DND-41 (cell line): ENCODE measurements around the gene MARCHF10.

Experiments used
- ATAC-seq: fragments of 200-7000 bp; cut with Tn5 transposase; 3 replicates; pipeline ENCODE4 v1.9.1; 2021; ENCODE audit warnings: low read depth; ENCODE audit not compliant: insufficient read depth
- DNase-seq: peaks from one replicate; pipeline ENCODE4 v3.0.0-alpha.2; 2020
- H2AFZ ChIP-seq: 2 replicates; pipeline ENCODE4 v1.6.0; 2012; ENCODE audit warnings: low read depth, low read length
- H3K27ac ChIP-seq: 2 replicates; pipeline ENCODE4 v1.5.1; 2012; ENCODE audit warnings: low read length, inconsistent platforms
- H3K27me3 ChIP-seq: fragments of 200-600 bp; sonication (generic); 2 replicates; pipeline ENCODE4 v1.6.0; 2012; ENCODE audit warnings: low read length, mild to moderate bottlenecking, inconsistent platforms; ENCODE audit not compliant: insufficient read depth, poor library complexity
- H3K36me3 ChIP-seq: 2 replicates; pipeline ENCODE4 v1.5.1; 2012; ENCODE audit warnings: low read length, inconsistent platforms; ENCODE audit not compliant: insufficient read depth
- H3K4me1 ChIP-seq: 2 replicates; pipeline ENCODE4 v1.5.1; 2012; ENCODE audit warnings: mild to moderate bottlenecking, low read length; ENCODE audit not compliant: insufficient read depth
- H3K4me2 ChIP-seq: 2 replicates; pipeline ENCODE4 v1.6.0; 2012; ENCODE audit warnings: mild to moderate bottlenecking, moderate library complexity, low read length, inconsistent platforms; ENCODE audit not compliant: insufficient read depth
- H3K4me3 ChIP-seq, 2 experiments: fragments of 200-600 bp in 1 of 2; shearing (Covaris generic) in 1 of 2; 2 replicates each; pipeline ENCODE4 v1.5.1; 2012 to 2016; ENCODE audit warnings: inconsistent platforms in 2 of 2, low read length in 2 of 2, mild to moderate bottlenecking in 2 of 2, low read depth in 1 of 2, moderate library complexity in 1 of 2
- H3K79me2 ChIP-seq: 2 replicates; pipeline ENCODE4 v1.6.0; 2012; ENCODE audit warnings: low read length, inconsistent platforms; ENCODE audit not compliant: insufficient read depth
- H3K9ac ChIP-seq: 2 replicates; pipeline ENCODE4 v1.6.0; 2012; ENCODE audit warnings: low read depth, mild to moderate bottlenecking, inconsistent platforms, low read length, moderate library complexity
- H3K9me3 ChIP-seq: 2 replicates; pipeline ENCODE4 v1.5.1; 2012; ENCODE audit warnings: low read length, moderate library complexity, mild to moderate bottlenecking, inconsistent platforms; ENCODE audit not compliant: insufficient read depth, severe bottlenecking
- H4K20me1 ChIP-seq: 2 replicates; pipeline ENCODE4 v1.6.0; 2012; ENCODE audit warnings: low read length; ENCODE audit not compliant: insufficient read depth
- CTCF ChIP-seq: IDR thresholded peaks from 2 replicates; pipeline ENCODE4 v1.5.1; 2012; ENCODE audit warnings: borderline replicate concordance, low read length, moderate library complexity, mild to moderate bottlenecking; ENCODE audit not compliant: poor library complexity, severe bottlenecking; ENCODE audit errors: extremely low read depth
- EZH2 ChIP-seq: IDR thresholded peaks from 3 replicates; pipeline ENCODE4 v1.6.1; 2012; ENCODE audit warnings: borderline replicate concordance, low read depth, mild to moderate bottlenecking, moderate library complexity, low read length, inconsistent platforms; ENCODE audit not compliant: severe bottlenecking

Gene MARCHF10

GRCh38 chr17:62717889-62718288 is 90.2 kb downstream of the MARCHF10 start:
- no peak for ATAC-seq
- Histone ChIP-seq H3K27me3 (peaks cover 24% of the 10 kb centered on the region), H3K79me2 (no peaks in the 10 kb centered on the region), H4K20me1 (no peaks in the 10 kb centered on the region), H3K4me1 (no peaks in the 10 kb centered on the region), H3K4me3 (no peak overlapping the region), H3K4me2 (no peak overlapping the region), H2AFZ (no peak overlapping the region), H3K36me3 (no peaks in the 10 kb centered on the region), H3K27ac (no peak overlapping the region), H3K9ac (no peak overlapping the region), H3K9me3 (no peaks in the 10 kb centered on the region)
- TF ChIP-seq EZH2 (no peak), CTCF (no peak)
- no peak for DNase-seq

GRCh38 chr17:62717589-62717855 is 90.6 kb downstream of the MARCHF10 start:
- Histone ChIP-seq H3K4me2 (no peak overlapping the region), H3K9ac (no peak overlapping the region), H4K20me1 (no peaks in the 10 kb centered on the region), H3K36me3 (no peaks in the 10 kb centered on the region), H3K4me3 (no peak overlapping the region), H3K4me1 (no peaks in the 10 kb centered on the region), H3K79me2 (no peaks in the 10 kb centered on the region), H3K9me3 (no peaks in the 10 kb centered on the region), H3K27ac (no peak overlapping the region), H2AFZ (no peak overlapping the region), H3K27me3 (peaks cover 21% of the 10 kb centered on the region)
- ATAC-seq (no peak), DNase-seq (no peak)
- TF ChIP-seq CTCF: no peak
- no peak for TF ChIP-seq EZH2

- no peak overlapping the region for H3K9ac ChIP-seq
- no peak overlapping the region for H2AFZ ChIP-seq
- TF ChIP-seq CTCF (no peak), EZH2 (no peak)
- H3K4me2 ChIP-seq: no peak overlapping the region
- no peaks in the 10 kb centered on the region for H3K79me2 ChIP-seq
- ATAC-seq (no peak), DNase-seq (no peak)
- no peak overlapping the region for H3K4me3 ChIP-seq
- H4K20me1 ChIP-seq: no peaks in the 10 kb centered on the region
- no peak overlapping the region for H3K27ac ChIP-seq
- no peaks in the 10 kb centered on the region for H3K9me3 ChIP-seq
- H3K27me3 ChIP-seq: peaks cover 17% of the 10 kb centered on the region
- no peaks in the 10 kb centered on the region for H3K4me1 ChIP-seq
- no peaks in the 10 kb centered on the region for H3K36me3 ChIP-seq
Measured at GRCh38 chr17:62716834-62717588, 91.1 kb downstream of the MARCHF10 start.

GRCh38 chr17:62715882-62716390 is 92.2 kb downstream of the MARCHF10 start:
- peaks cover 16% of the 10 kb centered on the region for H3K27me3 ChIP-seq
- no peak overlapping the region for H3K9ac ChIP-seq
- no peaks in the 10 kb centered on the region for H3K9me3 ChIP-seq
- ATAC-seq: no peak
- no peaks in the 10 kb centered on the region for H3K79me2 ChIP-seq
- no peak overlapping the region for H3K27ac ChIP-seq
- TF ChIP-seq EZH2 (no peak), CTCF (no peak)
- H4K20me1 ChIP-seq: no peaks in the 10 kb centered on the region
- H3K4me1 ChIP-seq: no peaks in the 10 kb centered on the region
- H2AFZ ChIP-seq: no peak overlapping the region
- H3K4me3 ChIP-seq: no peak overlapping the region
- no peak overlapping the region for H3K4me2 ChIP-seq
- no peaks in the 10 kb centered on the region for H3K36me3 ChIP-seq
- DNase-seq: no peak
